HG03108 (cell line): ENCODE measurements around the gene PGA3.
A peak's percentile ranks its signal among the peaks of the same experiment; 100 is the strongest.
"Not testable (repeated sequence)": the region's sequence is repeated elsewhere in the genome, so short reads cannot be mapped to it uniquely, and the experiment has no call there.

Source experiments
- ATAC-seq: cut with Tn5 transposase; IDR thresholded peaks from one replicate; pipeline ENCODE4 v1.9.1; 2021; ENCODE audit warnings: moderate library complexity; ENCODE audit not compliant: unreplicated experiment

PGA3 gene

DNA sequence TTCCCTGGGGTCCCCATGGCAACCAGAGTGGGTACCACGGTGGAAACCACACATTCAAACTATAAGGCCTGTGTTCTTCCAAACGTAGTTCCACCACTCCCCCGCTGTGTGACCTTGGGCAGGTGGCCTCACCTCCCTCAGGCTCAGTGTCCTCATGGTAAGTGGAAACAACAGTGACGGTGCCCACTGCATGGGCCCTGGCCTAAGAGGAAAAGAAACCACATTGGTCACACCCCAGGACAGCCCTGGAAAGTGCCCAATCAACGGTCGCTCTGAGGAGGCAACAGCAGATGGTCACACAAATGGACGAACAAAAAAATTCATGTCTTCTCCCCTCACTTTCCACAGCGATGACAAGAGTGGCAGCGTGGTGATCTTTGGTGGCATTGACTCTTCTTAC, 44.8 kb downstream of the PGA3 start:
- ATAC-seq, result not testable (repeated sequence)

DNA sequence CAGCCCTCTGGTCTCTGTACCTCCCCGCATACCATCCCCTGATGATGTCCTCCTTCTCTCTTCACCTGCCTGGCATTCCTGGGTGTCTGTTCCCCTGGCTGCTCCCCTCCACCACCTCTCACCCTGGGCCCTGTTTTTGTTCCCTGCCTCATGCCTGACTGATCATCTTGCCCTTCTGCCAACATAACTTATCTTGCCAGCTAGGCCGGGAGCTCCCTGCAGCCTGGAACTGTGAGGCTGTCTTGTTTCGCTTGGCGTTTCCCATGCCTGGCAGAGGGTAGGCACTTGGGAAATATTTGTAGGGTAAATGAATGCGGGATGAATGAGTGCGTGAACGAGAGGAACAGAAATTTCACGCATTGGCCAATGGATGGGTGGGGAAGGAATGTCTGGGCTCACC, 45.9 kb downstream of the PGA3 start:
- not testable (repeated sequence) for ATAC-seq

DNA sequence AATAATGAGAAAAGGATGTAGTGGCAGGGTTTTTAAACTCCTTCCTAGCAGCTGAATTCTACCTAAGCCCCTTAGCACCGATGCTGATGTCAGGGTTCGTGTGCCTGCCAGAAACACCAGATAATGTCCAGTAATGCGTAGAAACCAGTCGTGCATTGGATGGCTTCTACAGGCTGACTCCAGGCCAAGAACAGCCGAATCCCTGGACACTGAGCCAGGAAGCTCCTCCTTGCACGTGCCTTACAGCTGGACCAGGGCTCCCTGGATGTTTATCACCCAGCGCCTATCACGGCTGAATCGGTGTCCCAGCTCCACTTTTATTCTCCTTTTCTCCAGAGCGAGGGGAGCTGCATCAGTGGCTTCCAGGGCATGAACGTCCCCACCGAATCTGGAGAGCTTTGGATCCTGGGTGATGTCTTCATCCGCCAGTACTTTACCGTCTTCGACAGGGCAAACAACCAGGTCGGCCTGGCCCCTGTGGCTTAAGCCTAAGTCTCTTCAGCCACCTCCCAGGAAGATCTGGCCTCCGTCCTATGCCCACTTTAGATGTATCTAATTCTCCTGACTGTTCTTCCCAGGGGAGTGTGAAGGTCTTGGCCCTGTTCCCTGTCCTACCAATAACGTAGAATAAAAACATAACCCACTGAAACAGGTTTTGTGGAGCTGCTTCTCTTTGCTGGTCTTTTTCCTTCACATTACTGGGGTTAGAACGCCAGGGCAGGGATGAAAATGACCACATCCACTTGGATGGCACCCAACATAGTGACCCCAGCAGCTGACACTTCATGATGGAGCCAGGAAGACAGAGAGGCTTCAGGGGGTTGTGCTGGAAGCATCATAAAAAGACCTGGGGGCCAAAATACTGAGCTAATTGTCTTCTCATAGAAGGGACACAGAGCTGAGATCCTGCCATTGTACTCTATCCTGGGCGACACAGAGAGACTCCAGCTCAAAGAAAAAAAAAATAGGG, 47.8 kb downstream of the PGA3 start:
- not testable (repeated sequence) for ATAC-seq

DNA sequence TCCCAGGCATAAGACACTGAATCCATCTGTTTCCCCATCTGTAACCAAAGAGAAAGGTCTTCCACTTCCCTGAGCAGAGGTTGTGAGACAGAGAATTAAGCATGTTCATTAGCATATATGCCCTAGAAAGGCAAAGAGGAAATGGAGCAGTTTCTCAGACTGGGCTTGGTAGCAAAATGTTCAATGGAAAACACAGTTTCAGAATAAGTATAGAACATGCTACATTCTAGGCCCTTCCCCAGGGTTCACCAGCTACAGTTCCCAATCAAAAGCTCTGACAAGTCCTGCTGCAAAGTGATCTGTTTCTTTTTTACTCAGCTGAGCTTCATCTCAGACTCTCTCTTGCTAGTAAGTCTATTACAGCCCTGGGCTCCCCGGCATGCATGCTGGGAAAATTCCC, 49.0 kb downstream of the PGA3 start:
- ATAC-seq, result not testable (repeated sequence)

DNA sequence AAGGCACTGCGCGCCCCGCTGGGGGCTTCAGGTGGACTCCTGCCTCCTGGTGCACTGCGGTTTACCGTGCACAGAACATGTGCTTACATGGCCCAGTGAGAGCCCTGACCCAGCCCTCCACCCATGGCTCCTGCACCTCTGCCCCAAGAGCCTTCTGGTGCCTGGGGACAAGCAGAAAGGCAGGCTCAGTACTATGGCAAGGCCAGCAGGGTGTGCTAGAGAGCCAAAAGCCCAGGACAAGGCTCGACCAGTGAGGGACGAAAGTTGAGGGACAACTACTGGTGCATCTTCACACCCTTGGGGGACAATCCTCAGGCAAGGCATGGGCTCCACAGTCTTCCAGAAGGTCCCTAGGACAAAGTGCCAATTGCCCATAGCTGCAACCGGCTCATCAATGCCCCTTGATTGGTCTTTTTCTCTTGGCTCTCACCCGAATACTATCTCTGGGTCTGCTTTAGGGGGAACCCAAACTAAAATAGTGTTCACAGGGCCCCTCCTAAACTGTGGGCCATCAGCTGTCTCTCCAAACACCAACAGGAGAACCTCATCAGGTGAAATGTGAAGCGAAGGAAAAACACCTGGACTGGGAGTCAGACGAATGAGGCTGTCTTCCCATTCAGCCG, 51.2 kb downstream of the PGA3 start:
- ATAC-seq, result peak; percentile 59

DNA sequence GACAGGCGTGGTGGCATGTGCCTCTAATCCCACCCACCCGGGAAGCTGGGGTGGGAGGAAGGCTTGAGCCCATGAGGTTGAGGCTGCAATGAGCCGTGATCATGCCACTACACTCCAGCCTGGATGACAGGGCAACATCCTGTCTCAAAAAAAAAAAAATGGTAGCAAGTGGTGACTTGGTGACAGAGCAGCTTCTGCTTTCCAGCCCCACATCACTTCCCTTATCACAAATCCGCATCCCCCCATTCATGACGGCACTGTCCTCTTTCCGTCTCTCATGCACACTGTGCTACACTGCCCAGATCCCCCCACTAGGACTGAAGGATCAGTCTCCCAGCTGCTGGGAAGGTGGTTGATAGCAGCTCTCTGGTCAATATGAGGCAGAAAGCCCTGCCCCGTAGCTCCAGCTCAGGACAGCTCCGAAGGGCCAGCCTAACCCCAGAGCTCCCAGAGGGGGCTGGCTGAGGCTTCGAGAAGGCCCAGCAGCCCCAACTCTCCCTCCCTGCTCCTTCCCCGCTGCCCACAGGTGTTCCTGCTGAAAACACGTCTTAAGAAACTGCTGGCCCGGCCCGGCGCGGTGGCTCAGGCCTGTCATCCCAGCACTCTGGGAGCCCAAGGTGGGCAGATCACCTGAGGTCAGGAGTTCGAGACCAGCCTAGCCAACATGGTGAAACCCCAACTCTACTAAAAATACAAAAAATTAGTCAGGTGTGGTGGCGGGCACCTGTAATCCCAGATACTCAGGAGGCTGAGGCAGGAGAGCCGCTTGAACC, 53.6 kb downstream of the PGA3 start:
- ATAC-seq, result no peak

DNA sequence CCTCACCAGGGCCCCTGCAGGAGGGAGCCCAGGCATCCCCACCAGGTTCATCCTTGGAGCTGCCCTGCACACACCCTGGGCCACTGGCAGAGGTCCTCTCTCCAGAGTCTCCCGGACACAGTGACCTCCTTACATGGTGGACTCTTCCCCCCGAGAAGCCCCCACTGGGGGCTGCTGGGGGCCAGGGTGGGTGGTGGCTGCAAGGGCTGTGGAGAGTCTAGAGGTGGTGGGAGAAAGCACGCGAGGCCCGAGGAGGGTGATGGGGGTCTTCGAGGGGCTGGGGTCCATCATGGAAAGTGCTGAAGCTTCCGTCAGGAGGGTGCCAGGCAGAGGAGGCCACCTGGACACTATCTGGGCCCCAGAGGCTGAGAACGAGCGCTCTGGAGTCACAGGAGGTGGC, 55.2 kb downstream of the PGA3 start:
- ATAC-seq, result no peak

DNA sequence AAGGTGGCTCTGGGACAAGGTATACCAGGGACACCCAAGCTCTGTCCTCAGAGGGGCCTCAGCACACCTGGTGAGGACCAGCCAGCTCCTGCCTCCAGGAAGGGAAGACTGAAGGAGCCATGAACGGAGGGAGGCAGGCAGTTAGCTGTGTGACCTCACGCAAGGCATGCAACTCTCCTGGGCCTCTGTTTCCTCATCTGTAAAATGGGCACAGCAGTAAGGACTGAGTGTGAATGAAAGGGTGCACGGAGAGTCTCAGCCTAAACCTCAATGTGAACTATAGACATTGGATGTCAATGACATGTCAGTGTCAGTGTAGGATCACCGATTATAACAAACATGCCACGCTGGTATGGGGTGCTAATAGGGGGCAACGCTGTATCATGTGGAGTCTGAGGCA, 56.0 kb downstream of the PGA3 start:
- no peak for ATAC-seq
